ENCODE data around the gene S100A10.
A peak's percentile ranks its signal among the peaks of the same experiment; 100 is the strongest.

S100A10 gene

GRCh38 chr1:151977662-151978230, 15.9 kb downstream of the S100A10 start:
- Histone ChIP-seq H2BK5ac (ENCODE audit: low read depth, low read length, poor library complexity) (peak overlapping the region; percentile 4), H2AK5ac (ENCODE audit: low read length) (no peak overlapping the region), H3K18ac (ENCODE audit: low read length) (no peak overlapping the region), H3K14ac (ENCODE audit: low read length) (peak overlapping the region; percentile 24), H3K9ac (ENCODE audit: low read length) (no peak overlapping the region), H3K36me3 (ENCODE audit: control insufficient read depth in 1 of 2, insufficient read depth in 2 of 2, low read length in 2 of 2) (peaks cover 6 to 11% of the 10 kb centered on the region in 2 experiments), H3K23ac (ENCODE audit: low read length) (no peak overlapping the region), H3K79me2 (ENCODE audit: control insufficient read depth, insufficient read depth, low read length, poor library complexity) (no peaks in the 10 kb centered on the region), H4K91ac (ENCODE audit: low read depth, low read length) (no peak overlapping the region), H3K4me2 (ENCODE audit: low read length) (no peak overlapping the region), H3K4me1 (ENCODE audit: control insufficient read depth in 1 of 2, insufficient read depth in 2 of 2, low read length in 2 of 2) (peaks cover 7 to 22% of the 10 kb centered on the region in 2 experiments), H3K4me3 (ENCODE audit: low read depth, low read length) (no peak overlapping the region), H3K27ac (ENCODE audit: low read depth, low read length) (peak overlapping the region; percentile 53), H2BK120ac (ENCODE audit: insufficient read depth, low read length, poor library complexity) (peak overlapping the region; percentile 25), H2BK12ac (ENCODE audit: low read length) (peak overlapping the region; percentile 46), H3K4ac (ENCODE audit: low read depth, low read length) (peak overlapping the region; percentile 19), H2AFZ (ENCODE audit: insufficient read depth, low read length, poor library complexity) (no peak overlapping the region), H3K9me3 (ENCODE audit: insufficient read depth, low read depth, low read length) (no peaks in the 10 kb centered on the region), H4K12ac (ENCODE audit: low read depth, low read length) (no peak overlapping the region), H3K27me3 (ENCODE audit: insufficient read depth, low read length) (no peaks in the 10 kb centered on the region), H4K8ac (ENCODE audit: low read depth, low read length) (peak overlapping the region; percentile 57), H3K79me1 (ENCODE audit: low read length) (peaks cover 9% of the 10 kb centered on the region)
- no CpG with 5 or more reads among the region's 5 CpGs for WGBS (ENCODE audit: extremely low coverage, insufficient coverage, insufficient read length)
- no peak for DNase-seq

DNA sequence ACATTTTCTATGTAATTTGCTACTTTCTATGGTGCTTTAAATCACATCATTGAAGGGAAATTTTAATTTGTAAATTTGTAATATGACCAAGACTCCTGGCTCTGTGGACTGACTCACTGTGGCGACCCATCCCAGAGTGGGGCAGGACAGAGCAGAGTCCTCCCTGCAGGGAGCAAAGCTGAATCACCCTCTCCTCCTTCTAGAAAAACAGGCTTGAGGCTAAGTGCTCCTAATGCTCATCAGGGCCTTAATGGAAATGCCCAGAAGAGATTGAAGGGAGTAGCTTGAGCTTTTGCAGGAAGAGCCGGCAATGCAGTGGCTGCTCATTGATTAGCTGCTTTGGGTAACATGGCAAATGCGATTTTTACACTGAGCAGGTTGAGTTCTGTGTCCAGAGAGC, 16.8 kb downstream of the S100A10 start:
- no peak overlapping the region for H3K18ac ChIP-seq (ENCODE audit: low read length)
- no peak overlapping the region for H3K4ac ChIP-seq (ENCODE audit: low read depth, low read length)
- peaks cover 9% of the 10 kb centered on the region for H3K79me1 ChIP-seq (ENCODE audit: low read length)
- no peak overlapping the region for H2BK12ac ChIP-seq (ENCODE audit: low read length)
- H4K91ac ChIP-seq (ENCODE audit: low read depth, low read length) = no peak overlapping the region
- H2AFZ ChIP-seq (ENCODE audit: insufficient read depth, low read length, poor library complexity) = no peak overlapping the region
- no peak overlapping the region for H3K4me2 ChIP-seq (ENCODE audit: low read length)
- H3K9ac ChIP-seq (ENCODE audit: low read length) = no peak overlapping the region
- H4K8ac ChIP-seq (ENCODE audit: low read depth, low read length) = no peak overlapping the region
- no peak overlapping the region for H2BK5ac ChIP-seq (ENCODE audit: low read depth, low read length, poor library complexity)
- no peak overlapping the region for H3K14ac ChIP-seq (ENCODE audit: low read length)
- no peaks in the 10 kb centered on the region for H3K27me3 ChIP-seq (ENCODE audit: insufficient read depth, low read length)
- no peak overlapping the region for H3K4me3 ChIP-seq (ENCODE audit: low read depth, low read length)
- WGBS (ENCODE audit: extremely low coverage, insufficient coverage, insufficient read length) = no CpG with 5 or more reads among the region's 3 CpGs
- H3K23ac ChIP-seq (ENCODE audit: low read length) = no peak overlapping the region
- peaks cover 5% of the 10 kb centered on the region in 2 experiments for H3K36me3 ChIP-seq (ENCODE audit: control insufficient read depth in 1 of 2, insufficient read depth in 2 of 2, low read length in 2 of 2)
- H3K4me1 ChIP-seq (ENCODE audit: control insufficient read depth in 1 of 2, insufficient read depth in 2 of 2, low read length in 2 of 2) = peaks cover 7 to 25% of the 10 kb centered on the region in 2 experiments
- no peaks in the 10 kb centered on the region for H3K79me2 ChIP-seq (ENCODE audit: control insufficient read depth, insufficient read depth, low read length, poor library complexity)
- no peak overlapping the region for H4K12ac ChIP-seq (ENCODE audit: low read depth, low read length)
- H3K9me3 ChIP-seq (ENCODE audit: insufficient read depth, low read depth, low read length) = no peaks in the 10 kb centered on the region
- H3K27ac ChIP-seq (ENCODE audit: low read depth, low read length) = peak overlapping the region; percentile 53
- no peak overlapping the region for H2AK5ac ChIP-seq (ENCODE audit: low read length)
- H2BK120ac ChIP-seq (ENCODE audit: insufficient read depth, low read length, poor library complexity) = no peak overlapping the region
- DNase-seq = peak; percentile 55 to 66

GRCh38 chr1:151976015-151976343, 17.7 kb downstream of the S100A10 start:
- Histone ChIP-seq H3K18ac (ENCODE audit: low read length) (no peak overlapping the region), H3K27me3 (ENCODE audit: insufficient read depth, low read length) (no peaks in the 10 kb centered on the region), H3K79me2 (ENCODE audit: control insufficient read depth, insufficient read depth, low read length, poor library complexity) (no peaks in the 10 kb centered on the region), H2AFZ (ENCODE audit: insufficient read depth, low read length, poor library complexity) (no peak overlapping the region), H2BK5ac (ENCODE audit: low read depth, low read length, poor library complexity) (no peak overlapping the region), H3K9me3 (ENCODE audit: insufficient read depth, low read depth, low read length) (no peaks in the 10 kb centered on the region), H3K9ac (ENCODE audit: low read length) (no peak overlapping the region), H3K79me1 (ENCODE audit: low read length) (peaks cover 9% of the 10 kb centered on the region), H3K4ac (ENCODE audit: low read depth, low read length) (no peak overlapping the region), H3K4me2 (ENCODE audit: low read length) (no peak overlapping the region), H3K27ac (ENCODE audit: low read depth, low read length) (peak overlapping the region; percentile 46), H4K91ac (ENCODE audit: low read depth, low read length) (no peak overlapping the region), H2AK5ac (ENCODE audit: low read length) (no peak overlapping the region), H3K4me3 (ENCODE audit: low read depth, low read length) (no peak overlapping the region), H3K14ac (ENCODE audit: low read length) (no peak overlapping the region), H3K23ac (ENCODE audit: low read length) (no peak overlapping the region), H4K12ac (ENCODE audit: low read depth, low read length) (no peak overlapping the region), H2BK12ac (ENCODE audit: low read length) (no peak overlapping the region), H4K8ac (ENCODE audit: low read depth, low read length) (no peak overlapping the region), H2BK120ac (ENCODE audit: insufficient read depth, low read length, poor library complexity) (no peak overlapping the region), H3K36me3 (ENCODE audit: control insufficient read depth in 1 of 2, insufficient read depth in 2 of 2, low read length in 2 of 2) (peaks cover 0 to 2% of the 10 kb centered on the region in 2 experiments), H3K4me1 (ENCODE audit: control insufficient read depth in 1 of 2, insufficient read depth in 2 of 2, low read length in 2 of 2) (peaks cover 7 to 23% of the 10 kb centered on the region in 2 experiments)
- DNase-seq = no peak

GRCh38 chr1:151975311-151976014, 18.2 kb downstream of the S100A10 start:
- Histone ChIP-seq H3K4me1 (ENCODE audit: control insufficient read depth in 1 of 2, insufficient read depth in 2 of 2, low read length in 2 of 2) (peaks cover 7 to 22% of the 10 kb centered on the region in 2 experiments), H4K8ac (ENCODE audit: low read depth, low read length) (no peak overlapping the region), H3K27me3 (ENCODE audit: insufficient read depth, low read length) (no peaks in the 10 kb centered on the region), H2BK12ac (ENCODE audit: low read length) (no peak overlapping the region), H2BK120ac (ENCODE audit: insufficient read depth, low read length, poor library complexity) (no peak overlapping the region), H3K9ac (ENCODE audit: low read length) (no peak overlapping the region), H3K14ac (ENCODE audit: low read length) (no peak overlapping the region), H2AFZ (ENCODE audit: insufficient read depth, low read length, poor library complexity) (no peak overlapping the region), H3K27ac (ENCODE audit: low read depth, low read length) (no peak overlapping the region), H3K23ac (ENCODE audit: low read length) (no peak overlapping the region), H2BK5ac (ENCODE audit: low read depth, low read length, poor library complexity) (no peak overlapping the region), H3K9me3 (ENCODE audit: insufficient read depth, low read depth, low read length) (no peaks in the 10 kb centered on the region), H3K36me3 (ENCODE audit: control insufficient read depth in 1 of 2, insufficient read depth in 2 of 2, low read length in 2 of 2) (peaks cover 0 to 2% of the 10 kb centered on the region in 2 experiments), H4K12ac (ENCODE audit: low read depth, low read length) (no peak overlapping the region), H3K4ac (ENCODE audit: low read depth, low read length) (no peak overlapping the region), H3K4me3 (ENCODE audit: low read depth, low read length) (no peak overlapping the region), H4K91ac (ENCODE audit: low read depth, low read length) (no peak overlapping the region), H2AK5ac (ENCODE audit: low read length) (no peak overlapping the region), H3K79me1 (ENCODE audit: low read length) (peaks cover 9% of the 10 kb centered on the region), H3K18ac (ENCODE audit: low read length) (no peak overlapping the region), H3K4me2 (ENCODE audit: low read length) (no peak overlapping the region), H3K79me2 (ENCODE audit: control insufficient read depth, insufficient read depth, low read length, poor library complexity) (no peaks in the 10 kb centered on the region)
- no peak for DNase-seq
- WGBS (ENCODE audit: extremely low coverage, insufficient coverage, insufficient read length) = no CpG with 5 or more reads among the region's 2 CpGs
